SK-MEL-5 (cell line): ENCODE measurements around the gene SFXN5. TPM values are rescaled to one million over a fixed set of nuclear protein-coding genes. Genes with fewer than 3 reads are reported as not detected.
"Not testable (repeated sequence)": the region's sequence is repeated elsewhere in the genome, so short reads cannot be mapped to it uniquely, and the experiment has no call there.

Source experiments
- DNase-seq: peaks from one replicate; pipeline ENCODE4 v3.0.0-alpha.2; 2016; ENCODE audit warnings: low read depth, low spot score
- in situ Hi-C: cut with HindIII; loops from 2 replicates; pipeline ENCODE4 v1.10.0; 2016; ENCODE audit warnings: low sequenced_read_pairs, high pct_unique_total_duplicates, low pct_unique_long_range_greater_than_20kb
- total RNA-seq: library from RNA; depleted of rRNA; stranded (reverse); fragments of >200 nt; shearing (Covaris generic); gene quantifications from 2 replicates; pipeline ENCODE4 v1.2.3, GENCODE V29; 2014

Gene SFXN5
- total RNA-seq, 1 experiment from 2014 or later = 7.1 TPM

GRCh38 chr2:72920318-72921087 lies 151.0 kb downstream of the SFXN5 start:
- no peak for DNase-seq
- in situ Hi-C loops = no loop called here

DNA sequence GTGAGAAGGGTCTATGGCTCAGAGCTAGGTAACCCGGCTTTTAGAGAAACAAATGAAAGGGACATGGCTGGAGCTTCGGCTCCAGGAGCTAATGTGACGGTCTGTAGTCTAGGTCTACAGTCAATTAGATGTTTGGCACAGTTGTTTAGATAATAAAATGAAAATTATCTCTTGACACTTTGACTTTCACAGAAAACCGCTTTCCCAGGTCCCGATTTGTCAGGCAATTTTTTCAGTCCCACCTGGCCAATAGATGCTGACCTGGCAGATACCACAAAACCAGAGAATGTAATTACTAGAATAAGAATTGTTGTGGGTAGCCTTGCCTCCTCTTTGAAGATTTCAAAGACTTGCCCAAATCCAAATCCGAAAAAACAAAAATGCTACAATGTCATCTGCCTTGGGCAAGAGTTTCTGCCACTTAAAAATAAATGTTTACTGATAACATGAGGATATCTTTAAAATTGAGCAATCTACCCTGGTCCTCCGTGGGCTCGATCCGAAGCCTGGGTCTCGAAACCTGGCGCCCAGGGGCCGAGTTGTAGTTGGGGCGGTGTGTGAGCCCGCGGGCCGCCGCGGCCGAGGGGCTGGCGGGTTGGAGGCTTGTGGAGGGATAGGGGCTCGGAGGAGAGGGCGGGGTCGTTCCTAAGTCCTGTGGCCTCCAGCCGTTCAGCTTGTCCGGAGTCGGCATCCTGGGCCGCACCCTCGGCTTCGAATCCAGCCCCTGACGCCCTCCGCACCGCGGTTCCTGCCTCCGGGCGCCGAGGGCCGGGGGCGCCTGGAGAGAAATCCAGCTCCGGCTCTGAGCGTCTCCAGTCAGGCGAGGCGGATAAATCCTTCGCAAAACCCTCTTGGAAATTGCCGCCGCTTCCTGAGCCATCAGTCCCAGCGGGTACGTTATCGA lies 151.8 kb downstream of the SFXN5 start:
- no peak for DNase-seq
- in situ Hi-C loops = no loop called here

- no peak for DNase-seq
- in situ Hi-C loops = no loop called here
Measured at GRCh38 chr2:72917877-72918553, 153.5 kb downstream of the SFXN5 start.

- peak; percentile 63 for DNase-seq
- in situ Hi-C loops = no loop called here
Measured at GRCh38 chr2:72917138-72917876, 154.2 kb downstream of the SFXN5 start, which contains the start of gene EMX1. Gene EMX1, plus strand, starts transcription at chr2:72917519. Its CDS starts 334 bp downstream, at chr2:72917853.

DNA sequence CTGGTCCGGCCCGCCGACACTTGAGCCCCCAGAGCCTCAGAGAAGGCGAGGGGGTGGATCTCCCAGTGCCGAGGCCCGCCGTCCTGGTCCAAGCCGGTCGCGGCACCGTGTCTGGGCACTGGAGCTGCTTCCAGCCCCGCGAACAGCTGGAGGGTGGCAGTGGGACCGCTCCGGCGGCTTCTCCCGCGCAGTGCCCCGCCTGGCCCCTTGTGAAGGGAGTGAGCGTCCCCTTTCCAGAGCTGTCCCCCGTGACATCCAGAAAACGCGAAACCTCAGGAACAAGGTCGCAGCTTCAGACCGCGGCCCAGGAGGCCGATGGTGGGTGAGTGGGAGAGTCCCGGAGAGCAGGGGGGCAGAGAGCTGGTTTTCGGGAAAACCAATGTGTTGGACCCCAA lies 154.8 kb downstream of the SFXN5 start:
- DNase-seq = no peak
- in situ Hi-C loops = no loop called here

DNA sequence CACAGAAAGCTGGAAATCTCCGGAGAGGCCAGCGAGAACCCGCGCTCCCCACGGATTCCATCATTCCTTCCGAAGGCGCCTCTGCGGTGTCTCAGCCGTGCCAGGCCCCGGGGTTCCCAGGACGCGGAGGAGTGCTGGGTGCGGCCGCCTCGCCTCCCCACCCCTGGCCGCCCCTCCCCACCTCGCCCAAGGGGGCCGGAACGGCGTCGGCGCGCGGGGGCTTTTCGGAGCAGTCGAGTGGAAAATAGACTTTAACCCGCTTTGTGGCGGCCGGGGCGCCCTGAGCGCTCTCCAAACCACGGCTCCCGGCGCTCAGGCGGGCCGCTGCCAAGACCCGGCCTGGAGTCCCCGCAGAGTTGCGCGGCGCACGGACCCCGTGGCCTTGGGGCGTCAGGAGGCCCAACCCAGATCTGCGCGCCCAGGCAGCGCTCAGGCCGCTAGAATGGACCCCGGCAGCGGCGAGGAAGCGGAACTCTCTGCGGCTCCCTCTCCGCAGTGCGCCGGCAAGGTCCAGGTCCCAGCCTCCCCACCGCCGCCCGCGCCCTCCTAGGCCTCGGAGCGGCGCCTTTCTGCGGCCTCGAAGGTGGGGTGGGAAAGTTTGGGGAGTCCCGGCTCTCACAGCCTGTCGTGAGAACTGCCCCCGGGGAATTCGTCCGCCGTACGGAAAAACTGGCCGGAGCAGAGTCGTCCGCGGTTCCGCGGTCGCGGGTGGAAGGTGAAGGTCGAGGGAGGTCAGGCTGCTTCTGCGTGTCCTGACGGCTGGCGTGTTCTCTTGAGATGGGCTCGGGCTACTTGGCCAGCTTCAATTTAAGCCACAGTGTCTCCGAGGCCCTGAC lies 155.4 kb downstream of the SFXN5 start:
- DNase-seq = no peak
- in situ Hi-C loops = no loop called here

- in situ Hi-C loops = no loop called here
Measured at GRCh38 chr2:72915320-72915906, 156.1 kb downstream of the SFXN5 start.

GRCh38 chr2:72914589-72915319 lies 156.8 kb downstream of the SFXN5 start:
- in situ Hi-C loops = no loop called here
- DNase-seq = no peak

More at GRCh38 chr2:72915320-72915906, 156.1 kb downstream of the SFXN5 start:
- DNase-seq = no peak

- DNase-seq = no peak
- in situ Hi-C loops = no loop called here
Measured at GRCh38 chr2:72914206-72914559, 157.3 kb downstream of the SFXN5 start.

DNA sequence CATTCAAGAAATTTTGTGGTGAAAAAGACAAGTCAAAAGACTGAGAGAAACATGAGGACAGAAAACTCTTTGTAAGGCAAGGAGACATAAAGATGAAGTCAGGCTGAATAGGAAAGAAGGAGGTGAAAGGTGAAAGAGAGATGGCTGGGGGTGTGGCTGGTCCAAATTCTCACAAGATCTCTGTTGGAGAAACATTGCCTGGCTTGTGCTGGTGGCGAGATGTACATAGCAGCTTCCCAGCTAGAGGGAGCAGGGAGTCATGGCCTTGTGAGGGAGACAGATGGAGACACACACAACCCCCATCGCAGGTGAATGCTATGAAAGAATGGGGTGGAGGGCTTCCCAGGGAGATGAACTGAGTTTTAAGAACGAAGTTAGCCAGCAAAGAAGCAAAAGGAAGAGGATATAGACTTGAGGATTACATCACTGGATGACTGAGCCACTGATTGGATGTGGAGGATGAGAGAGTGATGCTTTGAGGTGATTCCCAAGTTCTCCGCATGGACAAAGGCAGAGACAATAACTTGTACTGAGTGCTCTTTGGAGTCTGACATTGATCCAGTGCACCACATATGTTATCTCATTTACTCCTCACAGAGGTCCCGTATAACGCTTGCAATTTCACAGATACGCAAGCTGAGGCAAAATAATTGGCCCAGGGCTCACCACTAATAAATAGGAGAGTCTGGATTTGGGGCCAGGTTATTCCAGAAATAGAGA lies 157.9 kb downstream of the SFXN5 start:
- in situ Hi-C loops = no loop called here
- peak; percentile 49 for DNase-seq

GRCh38 chr2:72911256-72911655 lies 160.3 kb downstream of the SFXN5 start:
- in situ Hi-C loops = no loop called here
- DNase-seq = no peak

GRCh38 chr2:72908741-72909140 lies 162.8 kb downstream of the SFXN5 start:
- in situ Hi-C loops = no loop called here
- no peak for DNase-seq

DNA sequence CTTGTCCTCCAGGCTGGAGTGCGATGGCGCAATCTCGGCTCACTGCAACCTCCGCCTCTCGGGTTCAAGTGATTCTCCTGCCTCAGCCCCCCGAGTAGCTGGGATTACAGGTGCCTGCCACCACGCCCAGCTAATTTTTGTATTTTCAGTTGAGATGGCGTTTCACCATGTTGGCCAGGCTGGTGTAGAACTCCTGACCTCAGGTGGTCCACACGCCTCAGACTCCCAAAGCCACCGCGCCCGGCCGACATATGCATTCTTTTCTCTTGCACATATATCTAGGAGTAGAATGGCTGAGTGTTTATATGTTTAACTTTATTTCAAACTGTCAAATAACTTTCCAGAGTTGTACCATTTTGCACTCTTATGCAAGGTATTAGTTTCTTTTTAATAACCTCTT lies 164.1 kb downstream of the SFXN5 start:
- DNase-seq, in situ Hi-C loops: not testable (repeated sequence)

- no peak for DNase-seq
- in situ Hi-C loops = no loop called here
Measured at GRCh38 chr2:72901426-72901825, 170.1 kb downstream of the SFXN5 start.

- no peak for DNase-seq
- in situ Hi-C loops = no loop called here
Measured at GRCh38 chr2:72900191-72900825, 171.2 kb downstream of the SFXN5 start.
